ENCODE measurements around the gene COA1. TPM values are rescaled to one million over a fixed set of nuclear protein-coding genes. Genes with fewer than 3 reads are reported as not detected.
A peak's percentile ranks its signal among the peaks of the same experiment; 100 is the strongest.
"Not testable (repeated sequence)": the region's sequence is repeated elsewhere in the genome, so short reads cannot be mapped to it uniquely, and the experiment has no call there.

The COA1 gene
- total and polyA plus RNA-seq, 2 experiments from 2014 or later, result 53.4 to 59.5 TPM

GRCh38 chr7:43735403-43735801 is 6.1 kb upstream of the COA1 start:
- Histone ChIP-seq H3K9me2 (ENCODE audit: insufficient read depth) (no peaks in the 10 kb centered on the region), H3K79me2 (ENCODE audit: insufficient read depth) (no peaks in the 10 kb centered on the region), H3K27me3 (replicated peaks; ENCODE audit: insufficient read depth) (no peaks in the 10 kb centered on the region), H2AFZ (no peak overlapping the region), H3K36me3 (ENCODE audit: low read depth) (no peaks in the 10 kb centered on the region), H3K27ac (no peak overlapping the region), H3K4me2 (ENCODE audit: unreplicated experiment) (no peak overlapping the region), H3K9me3 (ENCODE audit: low read depth) (no peaks in the 10 kb centered on the region), H3K4me1 (ENCODE audit: insufficient read depth) (no peaks in the 10 kb centered on the region), H3F3A (ENCODE audit: insufficient read depth) (no peaks in the 10 kb centered on the region), H4K20me1 (ENCODE audit: insufficient read depth) (no peaks in the 10 kb centered on the region), H3K4me3 (no peak overlapping the region), H3K9ac (no peak overlapping the region)
- in situ Hi-C loops (cut with MboI), result no loop called here
- WGBS, 2 experiments (ENCODE audit: low coverage in 1 of 2, low lambda C conversion rate in 2 of 2, missing lambda C conversion rate in 2 of 2), result 93 to 100% methylated on average over 1 of the region's 1 CpG
- no peak for TF ChIP-seq EZH2phosphoT487 (IDR thresholded peaks at IDR 0.05; ENCODE audit: insufficient read depth, low read depth)
- no peak for TF ChIP-seq EZH2 (IDR thresholded peaks at IDR 0.05; ENCODE audit: insufficient read depth, poor library complexity, severe bottlenecking)
- no peak for DNase-seq

DNA sequence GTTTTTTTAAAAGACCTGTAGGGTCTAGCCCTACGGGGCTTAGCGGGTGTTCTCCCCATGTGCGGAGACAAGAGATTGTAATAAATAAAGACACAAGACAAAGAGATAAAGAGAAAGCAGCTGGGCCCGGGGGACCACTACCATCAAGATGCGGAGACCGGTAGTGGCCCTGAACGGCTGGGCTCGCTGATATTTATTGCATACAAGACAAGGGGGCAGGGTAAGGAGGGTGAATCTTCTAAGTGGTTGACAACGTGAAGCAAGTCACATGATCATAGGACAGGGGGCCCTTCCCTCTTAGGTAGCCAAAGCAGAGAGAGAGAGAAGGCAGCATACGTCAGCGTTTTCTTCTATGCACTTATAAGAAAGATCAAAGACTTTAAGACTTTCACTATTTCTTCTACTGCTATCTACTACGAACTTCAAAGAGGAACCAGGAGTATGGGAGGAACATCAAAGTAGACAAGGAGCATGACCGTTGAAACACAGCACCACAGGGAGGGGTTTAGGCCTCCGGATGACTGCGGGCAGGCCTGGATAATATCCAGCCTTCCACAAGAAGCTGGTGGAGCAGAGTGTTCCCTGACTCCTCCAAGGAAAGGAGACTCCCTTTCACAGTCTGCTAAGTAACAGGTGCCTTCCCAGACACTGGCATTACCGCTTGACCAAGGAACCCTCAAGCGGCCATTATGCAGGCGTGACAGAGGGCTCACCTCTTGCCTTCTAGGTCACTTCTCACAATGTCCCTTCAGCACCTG is 5.4 kb upstream of the COA1 start:
- H2AFZ ChIP-seq, result 0 out of 2 replicates have a peak overlapping the region, but pooled peaks have one; percentile 41
- 44 to 50% methylated on average over 18 of the region's 18 CpGs for WGBS, 2 experiments (ENCODE audit: low coverage in 1 of 2, low lambda C conversion rate in 2 of 2, missing lambda C conversion rate in 2 of 2)
- H3K9ac ChIP-seq, result not testable (repeated sequence)

DNA sequence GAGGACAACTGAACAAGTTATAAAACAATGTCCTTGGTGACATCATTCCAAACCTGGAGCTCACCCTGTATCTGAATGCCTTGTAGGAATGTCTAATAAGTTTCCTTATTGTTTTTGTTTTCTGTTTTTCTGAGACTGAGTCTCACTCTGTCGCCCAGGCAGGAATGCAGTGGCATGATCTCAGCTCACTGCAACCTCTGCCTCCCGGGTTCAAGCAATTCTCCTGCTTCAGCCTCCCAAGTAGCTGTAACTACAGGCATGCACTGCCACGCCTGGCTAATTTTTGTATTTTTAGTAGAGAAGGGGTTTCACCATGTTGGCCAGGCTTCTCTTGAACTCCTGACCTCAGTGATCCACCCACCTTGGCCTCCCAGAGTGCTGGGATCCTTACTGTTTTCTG is 2.2 kb upstream of the COA1 start:
- H3K79me2 ChIP-seq (ENCODE audit: insufficient read depth), result peaks cover 28% of the 10 kb centered on the region
- H4K20me1 ChIP-seq (ENCODE audit: insufficient read depth); H3K9ac ChIP-seq; DNase-seq; H3K4me1 ChIP-seq (ENCODE audit: insufficient read depth); H2AFZ ChIP-seq; H3K4me2 ChIP-seq (ENCODE audit: unreplicated experiment); H3K27me3 ChIP-seq (replicated peaks; ENCODE audit: insufficient read depth); H3F3A ChIP-seq (ENCODE audit: insufficient read depth); H3K4me3 ChIP-seq; H3K27ac ChIP-seq; in situ Hi-C loops (cut with MboI); H3K36me3 ChIP-seq (ENCODE audit: low read depth); H3K9me3 ChIP-seq (ENCODE audit: low read depth); H3K9me2 ChIP-seq (ENCODE audit: insufficient read depth): not testable (repeated sequence)
- WGBS, 2 experiments (ENCODE audit: low coverage in 1 of 2, low lambda C conversion rate in 2 of 2, missing lambda C conversion rate in 2 of 2), result 86 to 98% methylated on average over 3 of the region's 3 CpGs

More for the DNA sequence above, 5.4 kb upstream of the COA1 start:
- H3K9me3 ChIP-seq (ENCODE audit: low read depth); in situ Hi-C loops (cut with MboI); H3F3A ChIP-seq (ENCODE audit: insufficient read depth); H3K27ac ChIP-seq; H3K9me2 ChIP-seq (ENCODE audit: insufficient read depth); H4K20me1 ChIP-seq (ENCODE audit: insufficient read depth); H3K4me3 ChIP-seq; H3K4me1 ChIP-seq (ENCODE audit: insufficient read depth); H3K36me3 ChIP-seq (ENCODE audit: low read depth); DNase-seq; H3K4me2 ChIP-seq (ENCODE audit: unreplicated experiment); H3K79me2 ChIP-seq (ENCODE audit: insufficient read depth); H3K27me3 ChIP-seq (replicated peaks; ENCODE audit: insufficient read depth): not testable (repeated sequence)

DNA sequence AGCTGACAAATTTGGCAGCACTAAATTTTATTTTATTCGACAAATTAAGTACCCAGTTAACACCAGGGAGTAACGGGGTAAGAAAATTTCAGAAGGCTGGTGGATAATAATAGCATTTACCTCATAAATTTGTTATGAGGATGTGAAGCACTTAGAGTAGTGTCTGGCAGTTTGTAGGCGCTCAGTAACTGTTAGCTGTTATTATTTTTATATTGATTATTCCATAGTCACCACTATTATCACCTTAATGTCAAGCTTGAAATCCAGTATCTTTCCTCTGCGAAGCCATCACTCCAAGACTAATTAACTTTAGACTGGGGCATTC is 563 bp upstream of the COA1 start:
- H3K27ac ChIP-seq, result peak overlapping the region; percentile 64
- H3K9me3 ChIP-seq (ENCODE audit: low read depth), result no peaks in the 10 kb centered on the region
- peak overlapping the region; percentile 99 for H2AFZ ChIP-seq
- in situ Hi-C loops (cut with MboI), result no loop called here
- H3K4me2 ChIP-seq (ENCODE audit: unreplicated experiment), result peak overlapping the region; percentile 95
- H3F3A ChIP-seq (ENCODE audit: insufficient read depth), result no peaks in the 10 kb centered on the region
- TF ChIP-seq EZH2 (IDR thresholded peaks at IDR 0.05; ENCODE audit: insufficient read depth, poor library complexity, severe bottlenecking) (no peak), EZH2phosphoT487 (IDR thresholded peaks at IDR 0.05; ENCODE audit: insufficient read depth, low read depth) (no peak)
- H3K9ac ChIP-seq, result peak overlapping the region; percentile 90
- DNase-seq, result no peak
- H3K4me3 ChIP-seq, result peak overlapping the region; percentile 97
- H4K20me1 ChIP-seq (ENCODE audit: insufficient read depth), result no peaks in the 10 kb centered on the region
- no peaks in the 10 kb centered on the region for H3K9me2 ChIP-seq (ENCODE audit: insufficient read depth)
- H3K79me2 ChIP-seq (ENCODE audit: insufficient read depth), result peaks cover 44% of the 10 kb centered on the region
- 1 to 3% methylated on average over 4 of the region's 4 CpGs for WGBS, 2 experiments (ENCODE audit: low coverage in 1 of 2, low lambda C conversion rate in 2 of 2, missing lambda C conversion rate in 2 of 2)
- H3K27me3 ChIP-seq (replicated peaks; ENCODE audit: insufficient read depth), result no peaks in the 10 kb centered on the region
- peaks cover 7% of the 10 kb centered on the region; the same call in 1 of the 2 replicates for H3K4me1 ChIP-seq (ENCODE audit: insufficient read depth)
- no peaks in the 10 kb centered on the region for H3K36me3 ChIP-seq (ENCODE audit: low read depth)

DNA sequence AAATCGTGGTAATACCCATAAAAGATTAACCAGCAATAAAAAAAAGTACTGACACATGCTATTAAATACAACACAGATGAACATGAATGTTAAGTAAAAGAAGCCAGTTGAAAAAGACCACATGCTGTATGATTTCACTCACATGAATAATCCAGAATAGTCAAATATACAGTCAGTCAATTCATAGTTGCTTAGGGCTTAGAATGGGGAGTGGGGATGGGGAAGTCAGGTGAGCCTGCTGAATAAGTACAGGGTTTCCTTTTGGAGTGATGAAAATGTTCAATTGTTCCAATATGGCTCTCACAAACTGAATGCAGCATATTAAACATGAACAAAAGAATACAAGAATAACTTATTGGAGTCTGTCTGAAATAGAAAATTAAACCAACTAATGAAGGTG is 1.8 kb downstream of the COA1 start:
- Histone ChIP-seq H2AFZ (no peak overlapping the region), H3K9ac (no peak overlapping the region), H3K27me3 (replicated peaks; ENCODE audit: insufficient read depth) (no peaks in the 10 kb centered on the region), H3K4me3 (no peak overlapping the region), H4K20me1 (ENCODE audit: insufficient read depth) (no peaks in the 10 kb centered on the region), H3K27ac (no peak overlapping the region), H3F3A (ENCODE audit: insufficient read depth) (no peaks in the 10 kb centered on the region; the same call in 1 of the 2 replicates), H3K4me2 (ENCODE audit: unreplicated experiment) (no peak overlapping the region), H3K9me2 (ENCODE audit: insufficient read depth) (no peaks in the 10 kb centered on the region), H3K79me2 (ENCODE audit: insufficient read depth) (peaks cover 68% of the 10 kb centered on the region), H3K9me3 (ENCODE audit: low read depth) (no peaks in the 10 kb centered on the region), H3K36me3 (ENCODE audit: low read depth) (no peaks in the 10 kb centered on the region), H3K4me1 (ENCODE audit: insufficient read depth) (peaks cover 7% of the 10 kb centered on the region; the same call in 1 of the 2 replicates)
- DNase-seq, result no peak
- TF ChIP-seq EZH2 (IDR thresholded peaks at IDR 0.05; ENCODE audit: insufficient read depth, poor library complexity, severe bottlenecking), result no peak
- no peak for TF ChIP-seq EZH2phosphoT487 (IDR thresholded peaks at IDR 0.05; ENCODE audit: insufficient read depth, low read depth)
- WGBS, 2 experiments (ENCODE audit: low coverage in 1 of 2, low lambda C conversion rate in 2 of 2, missing lambda C conversion rate in 2 of 2), result 0 to 11% methylated on average over 1 of the region's 1 CpG
- in situ Hi-C loops (cut with MboI), result no loop called here
